Measurements from ENCODE around the gene KCNIP4. TPM values are rescaled to one million over a fixed set of nuclear protein-coding genes. Genes with fewer than 3 reads are reported as not detected.

KCNIP4 gene
- total and polyA plus RNA-seq, 2 of the 8 experiments (the other 6 are each of a cell fraction or from before 2014, with no cell fraction given) = 0.06 TPM; not detected in 1

DNA sequence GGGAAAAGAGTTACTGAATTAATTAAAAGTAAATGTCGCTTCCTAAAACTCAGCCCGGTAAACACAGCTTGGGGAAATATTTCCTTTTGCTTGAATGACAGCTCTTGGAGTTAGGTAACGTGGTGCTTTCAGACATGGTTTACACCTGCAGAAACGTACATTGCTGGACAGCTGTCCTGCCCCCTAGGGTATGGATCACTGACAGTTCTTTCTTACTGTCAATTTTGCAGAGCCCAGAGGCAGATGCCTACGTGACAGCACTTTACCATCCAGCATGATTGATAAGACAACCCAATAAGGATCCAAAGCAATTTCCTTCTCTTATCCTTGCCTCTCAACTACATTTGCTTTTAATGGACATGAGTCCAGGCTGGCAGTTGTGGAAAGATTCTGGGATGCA lies 913.8 kb downstream of the KCNIP4 start:
- Histone ChIP-seq H2BK20ac (ENCODE audit: low read length) (no peak overlapping the region), H3K27ac (ENCODE audit: low read depth, low read length) (no peak overlapping the region), H3K4me3 (ENCODE audit: extremely low read depth in 1 of 4, insufficient read depth in 2 of 4, low read depth in 3 of 4, low read length in 4 of 4) (no peak overlapping the region), H2BK5ac (ENCODE audit: low read depth, low read length) (no peak overlapping the region), H2BK12ac (ENCODE audit: low read depth, low read length) (no peak overlapping the region), H3K23ac (ENCODE audit: insufficient read length) (no peak overlapping the region), H3K79me2 (ENCODE audit: control insufficient read depth in 1 of 2, insufficient read depth in 2 of 2, low read length in 2 of 2) (no peaks in the 10 kb centered on the region), H3K18ac (ENCODE audit: extremely low read depth, low read length) (no peak overlapping the region), H3K14ac (ENCODE audit: insufficient read length) (no peak overlapping the region), H3K9ac (replicated peaks in 1 of 4; ENCODE audit: extremely low read depth in 1 of 4, low read depth in 3 of 4, low read length in 3 of 4) (no peak overlapping the region), H3K27me3 (replicated peaks in 1 of 4; ENCODE audit: control insufficient read depth in 3 of 4, extremely low read depth in 1 of 4, insufficient read depth in 3 of 4, low read length in 3 of 4) (no peaks in the 10 kb centered on the region), H4K20me1 (replicated peaks in 1 of 2; ENCODE audit: control insufficient read depth in 1 of 2, insufficient read depth in 2 of 2, low read length in 2 of 2) (no peaks in the 10 kb centered on the region), H4K91ac (replicated peaks; ENCODE audit: insufficient read length, low read length) (no peak overlapping the region), H3K4me1 (replicated peaks in 1 of 4; ENCODE audit: control insufficient read depth in 3 of 4, insufficient read depth in 4 of 4, low read length in 3 of 4) (no peaks in the 10 kb centered on the region), H3K56ac (replicated peaks; ENCODE audit: insufficient read length, low read depth, low read length) (no peak overlapping the region), H3K36me3 (ENCODE audit: control insufficient read depth in 2 of 4, insufficient read depth in 4 of 4, low read length in 3 of 4) (no peaks in the 10 kb centered on the region), H4K5ac (ENCODE audit: insufficient read length, low read depth, low read length) (no peak overlapping the region), H3K4ac (replicated peaks; ENCODE audit: insufficient read length, low read depth, low read length) (no peak overlapping the region), H2BK120ac (replicated peaks; ENCODE audit: low read depth, low read length) (no peak overlapping the region), H2AK5ac (ENCODE audit: low read depth, low read length) (no peak overlapping the region), H3K79me1 (ENCODE audit: low read depth, low read length) (no peaks in the 10 kb centered on the region), H3K23me2 (ENCODE audit: low read depth, low read length) (no peaks in the 10 kb centered on the region), H2AFZ (ENCODE audit: low read length) (no peak overlapping the region), H3K4me2 (ENCODE audit: insufficient read depth in 1 of 2, low read depth in 2 of 2, low read length in 2 of 2) (no peak overlapping the region), H2BK15ac (ENCODE audit: low read length) (no peak overlapping the region), H4K8ac (ENCODE audit: extremely low read depth, insufficient read depth, low read length) (no peak overlapping the region), H3K9me3 (ENCODE audit: insufficient read depth in 2 of 2, low read depth in 1 of 2, low read length in 1 of 2) (no peaks in the 10 kb centered on the region)
- POLR2A ChIA-PET (ENCODE audit: partially characterized antibody) = no interaction called here
- 92% methylated on average over 5 of the region's 5 CpGs; no CpG with 5 or more reads in 1 of the 2 experiments for WGBS, 2 experiments (ENCODE audit: extremely low coverage in 1 of 2, insufficient coverage in 1 of 2, insufficient read length in 1 of 2, insufficient replicate concordance in 2 of 2, low coverage in 1 of 2, low lambda C conversion rate in 2 of 2, missing lambda C conversion rate in 1 of 2)
- FAIRE-seq (no peak), DNase-seq (ENCODE audit: low read depth in 1 of 2, low spot score in 2 of 2) (no peak)
- CTCF ChIA-PET (ENCODE audit: partially characterized antibody) = no interaction called here
- no peak for TF ChIP-seq TEAD4 (IDR thresholded peaks at IDR 0.05; ENCODE audit: low read depth, low read length)
- TF ChIP-seq CBX5 (IDR thresholded peaks at IDR 0.05; ENCODE audit: low read depth, low read length) = no peak
- TF ChIP-seq, protein P1, sequence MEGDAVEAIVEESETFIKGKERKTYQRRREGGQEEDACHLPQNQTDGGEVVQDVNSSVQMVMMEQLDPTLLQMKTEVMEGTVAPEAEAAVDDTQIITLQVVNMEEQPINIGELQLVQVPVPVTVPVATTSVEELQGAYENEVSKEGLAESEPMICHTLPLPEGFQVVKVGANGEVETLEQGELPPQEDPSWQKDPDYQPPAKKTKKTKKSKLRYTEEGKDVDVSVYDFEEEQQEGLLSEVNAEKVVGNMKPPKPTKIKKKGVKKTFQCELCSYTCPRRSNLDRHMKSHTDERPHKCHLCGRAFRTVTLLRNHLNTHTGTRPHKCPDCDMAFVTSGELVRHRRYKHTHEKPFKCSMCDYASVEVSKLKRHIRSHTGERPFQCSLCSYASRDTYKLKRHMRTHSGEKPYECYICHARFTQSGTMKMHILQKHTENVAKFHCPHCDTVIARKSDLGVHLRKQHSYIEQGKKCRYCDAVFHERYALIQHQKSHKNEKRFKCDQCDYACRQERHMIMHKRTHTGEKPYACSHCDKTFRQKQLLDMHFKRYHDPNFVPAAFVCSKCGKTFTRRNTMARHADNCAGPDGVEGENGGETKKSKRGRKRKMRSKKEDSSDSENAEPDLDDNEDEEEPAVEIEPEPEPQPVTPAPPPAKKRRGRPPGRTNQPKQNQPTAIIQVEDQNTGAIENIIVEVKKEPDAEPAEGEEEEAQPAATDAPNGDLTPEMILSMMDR (IDR thresholded peaks at IDR 0.05; ENCODE audit: control extremely low read depth in 1 of 3, insufficient read depth in 1 of 3, low read depth in 1 of 3, low read length in 3 of 3) = no peak
- no peak for TF ChIP-seq ASH2L (IDR thresholded peaks at IDR 0.05; ENCODE audit: low read length)
- no peak for TF ChIP-seq GABPA (IDR thresholded peaks at IDR 0.05; ENCODE audit: borderline replicate concordance, insufficient read depth, low read length)
- TF ChIP-seq TCF12 (IDR thresholded peaks at IDR 0.05; ENCODE audit: low read depth, low read length) = no peak
- no peak for TF ChIP-seq HDAC6 (IDR thresholded peaks at IDR 0.05; ENCODE audit: low read depth, low read length)
- TF ChIP-seq TAF7 (optimal IDR thresholded peaks at IDR 0.05; ENCODE audit: borderline replicate concordance, low read depth, low read length) = no peak
- no peak for TF ChIP-seq JUND (IDR thresholded peaks at IDR 0.05; ENCODE audit: low read length)

All from H1 (cell line).